A204.1 (cell line): Measurements from ENCODE around the gene SIMC1.

ENCODE experiments used
- FAIRE-seq: peaks from 2 replicates; lab custom pipeline; 2012; peaks lifted over from hg19 to GRCh38; lab: Jason Lieb, UNC

The SIMC1 gene

GRCh38 chr5:176317534-176318374 is 79.5 kb downstream of the SIMC1 start:
- FAIRE-seq = no peak

DNA sequence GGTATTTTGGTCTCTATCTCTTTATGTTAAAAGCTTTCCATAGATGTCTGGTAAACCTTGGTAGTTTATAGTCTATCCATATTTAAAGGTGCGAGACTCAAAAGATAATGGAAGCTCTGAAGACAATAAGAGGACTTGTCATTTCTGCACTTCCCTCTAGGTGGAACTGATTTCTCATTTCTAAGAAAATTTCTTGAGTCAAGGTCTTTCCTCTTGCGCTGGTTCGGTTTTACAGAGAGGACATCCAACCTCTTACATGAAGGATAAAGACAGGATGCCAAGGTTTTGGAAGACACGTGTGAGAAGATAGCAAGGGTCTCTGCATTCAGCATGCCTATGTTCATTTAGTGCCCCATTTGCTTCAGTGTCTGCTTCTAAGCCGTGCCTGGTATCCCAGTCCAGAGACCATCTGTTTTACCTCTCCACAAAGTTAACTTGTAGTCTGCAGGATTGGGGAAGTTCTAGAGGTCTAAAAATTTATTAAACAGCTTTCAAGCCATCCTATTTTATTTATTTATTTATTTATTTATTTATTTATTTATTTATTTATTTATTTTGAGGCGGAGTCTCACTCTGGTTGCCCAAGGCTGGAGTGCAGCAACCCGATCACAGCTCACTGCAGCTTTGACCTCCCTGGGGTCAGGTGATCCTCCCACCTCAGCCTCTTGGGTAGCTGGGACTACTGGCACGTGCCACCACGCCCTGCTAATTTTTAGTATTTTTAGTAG is 81.8 kb downstream of the SIMC1 start:
- no peak for FAIRE-seq

DNA sequence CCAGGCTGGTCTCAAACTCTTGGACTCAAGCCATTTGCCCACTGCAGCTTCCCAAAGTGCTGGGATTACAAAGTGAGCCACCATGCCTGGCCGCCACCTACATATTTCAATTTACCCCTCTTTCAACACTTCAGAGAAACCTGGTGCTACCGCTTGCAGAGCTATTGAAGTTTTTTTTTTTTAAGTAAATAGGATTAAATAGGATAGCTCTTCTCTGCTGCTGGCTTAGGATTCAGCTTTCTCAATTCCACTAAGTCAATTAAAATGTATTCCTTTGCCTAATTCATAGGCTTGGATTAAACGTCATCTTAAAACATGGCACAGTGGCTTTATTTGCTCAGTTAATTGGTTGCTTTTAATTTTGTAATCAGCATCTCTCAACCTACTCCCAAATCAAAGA is 82.4 kb downstream of the SIMC1 start:
- FAIRE-seq = no peak

DNA sequence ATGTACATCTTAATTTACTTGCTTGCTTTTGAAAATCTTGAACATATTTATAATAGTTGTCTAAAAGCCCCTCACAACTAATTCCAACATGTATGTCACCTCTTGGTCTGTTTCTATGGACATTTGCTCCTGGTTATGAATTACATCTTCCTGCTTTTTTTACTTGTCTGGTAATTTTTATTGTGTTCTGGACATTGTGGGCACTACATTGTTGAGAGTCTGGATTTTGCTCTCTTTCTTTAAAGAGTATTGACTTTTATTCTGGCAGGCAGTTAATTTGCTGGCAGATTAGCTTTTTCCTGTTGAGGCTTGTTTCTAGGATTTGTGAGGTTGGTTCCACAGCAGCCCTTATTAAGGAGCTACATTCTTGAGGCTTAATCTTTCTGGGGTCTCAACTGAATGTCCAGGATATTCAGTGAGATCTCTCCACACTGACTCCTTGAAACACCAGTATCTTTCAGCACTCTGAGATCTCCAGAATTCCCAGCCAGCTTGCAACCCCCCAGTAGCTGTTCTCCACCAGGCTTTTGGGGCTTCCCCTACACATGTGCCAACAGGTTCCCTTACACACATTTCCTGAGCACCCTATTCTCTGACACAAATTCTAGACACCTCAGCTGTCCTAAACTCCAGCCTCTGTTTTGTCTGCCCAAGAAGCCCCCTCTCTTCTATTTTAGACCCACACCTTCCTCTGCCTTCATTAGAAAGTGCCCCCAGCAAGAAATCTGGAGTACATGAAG is 96.0 kb downstream of the SIMC1 start:
- FAIRE-seq = no peak

DNA sequence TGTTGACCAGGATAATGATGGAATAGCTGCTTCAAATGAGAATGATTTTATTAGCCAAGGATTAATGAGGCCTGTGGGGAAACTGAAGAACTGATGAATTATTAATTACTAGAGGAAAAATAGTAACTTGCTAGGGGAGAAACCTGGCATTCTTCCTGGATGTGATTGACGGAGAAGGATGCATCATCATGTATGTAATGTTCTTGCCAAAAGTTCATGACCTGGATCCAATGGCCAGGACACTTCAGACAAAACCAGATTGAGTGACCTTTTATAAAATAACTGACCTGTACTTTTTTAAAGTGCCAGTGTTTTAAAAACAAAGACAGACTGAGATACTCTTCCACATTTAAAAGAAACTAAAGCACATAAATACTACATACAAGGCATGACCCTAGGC is 99.7 kb downstream of the SIMC1 start:
- no peak for FAIRE-seq

GRCh38 chr5:176339304-176339703 is 101.1 kb downstream of the SIMC1 start:
- no peak for FAIRE-seq

GRCh38 chr5:176341325-176342157 is 103.3 kb downstream of the SIMC1 start:
- FAIRE-seq = no peak

- no peak for FAIRE-seq
These were observed 103.9 kb downstream of the SIMC1 start for GRCh38 chr5:176342158-176342483.

DNA sequence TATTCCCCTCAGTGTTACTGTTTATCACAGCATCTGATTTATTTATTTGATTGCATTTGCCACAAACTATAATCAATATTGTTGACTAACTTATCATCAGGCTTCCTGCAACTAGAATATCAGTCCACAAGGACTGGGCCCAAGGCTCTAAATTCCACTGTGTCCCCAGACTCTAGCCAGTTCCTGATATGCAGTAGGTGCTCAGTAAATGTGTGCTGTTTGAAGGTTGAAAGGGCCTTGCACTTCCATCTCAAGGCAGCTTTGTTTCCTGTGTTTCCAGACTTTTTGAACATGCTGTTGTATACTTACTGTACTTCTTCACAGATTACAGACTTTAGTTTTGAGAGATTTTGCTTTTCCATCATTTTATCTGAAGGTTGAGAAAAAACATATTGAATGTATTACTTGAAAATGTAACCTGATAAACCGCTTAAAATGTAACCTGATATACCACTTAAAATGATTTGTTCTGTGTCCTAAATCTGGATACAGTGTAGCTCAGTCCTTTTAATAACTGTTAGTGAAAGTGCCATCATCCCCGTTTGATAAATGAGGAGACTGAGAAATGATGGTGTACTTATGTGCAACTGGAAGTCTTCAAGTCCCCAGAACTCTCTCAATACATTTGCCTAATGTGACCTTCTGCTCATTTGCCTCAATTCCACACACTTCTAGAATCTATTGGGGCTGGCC is 104.7 kb downstream of the SIMC1 start:
- FAIRE-seq = no peak

DNA sequence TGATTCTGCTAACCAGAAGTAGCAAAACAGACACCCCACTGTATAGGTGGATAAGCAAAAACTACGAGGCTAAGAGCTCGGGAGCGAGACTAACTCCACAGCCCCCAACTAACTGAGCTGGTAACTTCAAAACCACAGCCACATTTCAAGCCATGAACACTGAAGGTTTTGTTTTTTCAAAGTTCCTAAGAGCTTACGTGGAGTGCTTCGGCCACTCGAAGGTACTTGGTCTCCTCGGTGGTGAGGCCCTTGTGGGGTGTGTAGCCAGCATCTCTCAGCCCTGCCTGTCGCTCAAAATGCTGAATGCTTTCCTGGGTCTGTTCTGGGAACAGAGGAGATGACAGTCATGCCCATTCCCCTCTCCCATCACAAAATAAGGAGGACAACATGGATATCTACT is 112.2 kb downstream of the SIMC1 start:
- no peak for FAIRE-seq

GRCh38 chr5:176352116-176352878 is 114.1 kb downstream of the SIMC1 start:
- FAIRE-seq = no peak

DNA sequence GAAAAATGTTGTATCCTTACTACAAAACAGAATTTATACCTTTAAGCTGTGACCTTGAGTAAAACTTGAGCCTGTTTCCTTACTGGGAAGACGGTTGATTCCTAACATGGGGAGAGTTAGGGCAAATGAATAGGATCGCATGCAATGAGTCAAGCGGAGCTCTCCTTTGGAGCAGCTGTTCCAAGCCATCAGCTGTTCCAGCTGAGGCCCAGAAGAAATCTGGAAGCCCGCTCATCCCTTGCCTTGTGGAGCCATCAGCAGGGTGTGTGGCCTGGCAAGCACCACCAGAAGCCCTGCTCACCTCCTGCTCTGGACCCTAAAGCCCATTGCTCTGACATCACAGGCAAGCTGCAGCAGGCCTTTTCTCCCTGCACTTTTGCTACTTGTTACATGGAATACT is 115.3 kb downstream of the SIMC1 start:
- FAIRE-seq = no peak

GRCh38 chr5:176355400-176356178 is 117.4 kb downstream of the SIMC1 start:
- no peak for FAIRE-seq

- FAIRE-seq = no peak
These were observed 117.9 kb downstream of the SIMC1 start for GRCh38 chr5:176356179-176356566.

DNA sequence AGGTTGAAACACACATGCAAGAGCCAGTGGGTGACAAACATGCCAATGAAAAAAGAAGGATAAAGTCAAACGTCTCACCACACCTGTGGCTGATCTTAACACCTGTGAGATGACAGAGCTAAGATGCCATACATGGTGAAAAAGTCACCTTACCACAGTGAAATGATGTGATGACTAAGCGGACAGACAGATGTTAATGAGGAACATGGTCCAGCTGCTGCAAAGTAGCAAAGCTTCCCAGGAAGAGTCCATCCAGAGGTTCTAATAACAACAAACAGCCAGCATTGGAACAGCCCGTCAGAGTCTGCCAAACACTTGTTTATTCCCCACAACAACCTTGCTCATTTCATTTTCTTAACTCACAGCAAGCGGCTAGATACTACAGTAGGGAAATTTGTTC is 121.4 kb downstream of the SIMC1 start:
- FAIRE-seq = no peak

- FAIRE-seq = no peak
These were observed 122.7 kb downstream of the SIMC1 start for GRCh38 chr5:176360894-176361436.

DNA sequence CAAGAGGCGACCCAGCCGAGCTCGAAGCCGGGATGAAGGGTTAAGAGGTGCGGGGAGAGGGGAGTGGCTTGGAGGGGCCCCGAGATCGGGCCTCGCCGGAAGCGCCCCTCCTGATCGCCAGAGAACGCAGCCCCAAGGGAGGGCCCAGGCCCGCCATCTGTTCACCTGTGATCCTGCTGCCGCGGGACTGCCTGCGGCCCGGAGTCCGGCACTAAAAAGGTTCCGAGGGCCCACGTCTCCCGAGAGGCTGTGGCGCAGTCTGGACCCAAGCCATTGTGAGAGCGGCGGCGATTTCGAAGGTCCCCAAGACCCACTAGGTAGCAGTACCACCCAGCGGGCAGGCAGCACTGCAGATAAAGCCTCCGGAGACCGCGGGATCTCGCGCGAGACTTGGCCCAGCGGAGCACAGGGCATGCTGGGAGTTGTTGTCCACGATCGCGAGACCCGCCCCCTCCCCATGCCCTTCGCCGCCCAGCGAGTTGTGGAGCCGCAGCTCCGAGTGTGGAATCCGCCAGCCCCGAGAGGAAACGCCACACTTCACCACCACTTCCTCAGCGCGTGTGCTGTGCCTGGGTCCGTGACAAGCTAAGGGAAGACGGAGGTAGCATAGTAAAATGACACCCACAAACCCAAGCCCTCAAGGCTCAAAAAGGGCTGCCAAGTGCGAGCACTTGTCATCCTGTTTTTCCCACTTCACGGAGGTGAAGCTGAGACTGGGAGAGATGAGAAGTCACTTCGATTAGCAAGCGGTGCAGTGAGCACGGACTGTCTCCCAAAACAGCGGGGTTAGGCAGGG is 123.4 kb downstream of the SIMC1 start, which contains the start of gene KIAA1191:
KIAA1191 (minus strand) TSS at position 328 of the 796 bp plus-strand sequence. CDS start 2,256 bp downstream, outside the sequence.
- no peak for FAIRE-seq

DNA sequence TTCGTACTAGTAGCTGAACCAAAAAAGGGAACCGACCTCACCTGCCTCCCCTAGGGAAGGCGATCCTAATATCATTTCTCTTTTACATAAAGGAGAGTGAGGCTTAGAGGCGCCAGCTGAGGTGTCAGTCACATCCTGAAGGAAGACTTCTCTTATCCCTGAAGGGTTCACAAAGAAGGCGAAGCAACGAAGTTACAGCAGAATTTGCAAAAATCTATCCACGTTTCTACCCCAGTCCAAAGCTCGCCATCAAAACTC is 123.9 kb downstream of the SIMC1 start:
- no peak for FAIRE-seq

DNA sequence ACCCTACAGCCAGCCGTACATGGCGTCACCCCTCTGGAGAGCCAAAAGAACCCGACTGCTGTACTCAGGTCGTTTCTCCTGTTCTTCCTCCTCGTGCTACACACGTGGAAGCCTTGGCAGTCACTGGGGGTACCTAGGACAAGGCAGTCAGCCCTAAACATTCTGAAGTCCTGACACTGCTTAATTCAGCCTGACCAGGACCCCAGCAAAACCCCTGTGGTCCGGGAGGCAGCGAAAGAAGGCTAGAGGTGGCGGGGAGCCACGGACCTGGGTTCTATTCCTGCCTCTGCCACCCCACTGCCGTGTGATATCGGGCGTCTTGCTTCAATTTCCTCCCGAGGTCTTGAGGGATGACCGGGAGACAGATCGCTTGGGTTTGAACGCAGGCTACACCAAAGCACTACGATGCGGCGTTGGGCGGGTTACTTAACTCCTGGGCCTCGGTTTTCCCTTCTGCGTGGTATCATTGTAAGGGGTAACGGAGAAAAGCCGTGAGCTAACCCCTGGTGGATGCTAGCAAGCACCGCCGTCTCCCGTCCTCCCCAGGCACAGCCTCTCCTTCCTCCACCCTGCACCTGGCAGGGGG is 126.6 kb downstream of the SIMC1 start:
- FAIRE-seq = no peak
